PFSK-1 (cell line): Measurements from ENCODE around the gene MPC1.

Experiments used
- POLR2AphosphoS5 ChIP-seq: IDR thresholded peaks from 2 replicates; pipeline ENCODE4 v1.6.1; 2012; ENCODE audit warnings: low read depth, mild to moderate bottlenecking, control low read depth, low read length, moderate library complexity
- SIN3A ChIP-seq: IDR thresholded peaks from 2 replicates; pipeline ENCODE4 v1.6.1; 2012; ENCODE audit warnings: mild to moderate bottlenecking, low read length, moderate library complexity, borderline replicate concordance; ENCODE audit not compliant: insufficient read depth
- TAF1 ChIP-seq: IDR thresholded peaks from 2 replicates; pipeline ENCODE4 v1.6.1; 2012; ENCODE audit warnings: low read length, control low read depth, borderline replicate concordance; ENCODE audit not compliant: insufficient read depth
- TF ChIP-seq, protein P1 (sequence below), 2 experiments: IDR thresholded peaks; 2 replicates each; pipeline versions ENCODE4 v1.6.1 to v1.8.0; 2011 to 2012; ENCODE audit warnings: low read depth in 2 of 2, low read length in 2 of 2, control low read depth in 1 of 2, inconsistent platforms in 1 of 2, mild to moderate bottlenecking in 1 of 2, moderate library complexity in 1 of 2; ENCODE audit not compliant: insufficient read depth in 1 of 2

DNA sequence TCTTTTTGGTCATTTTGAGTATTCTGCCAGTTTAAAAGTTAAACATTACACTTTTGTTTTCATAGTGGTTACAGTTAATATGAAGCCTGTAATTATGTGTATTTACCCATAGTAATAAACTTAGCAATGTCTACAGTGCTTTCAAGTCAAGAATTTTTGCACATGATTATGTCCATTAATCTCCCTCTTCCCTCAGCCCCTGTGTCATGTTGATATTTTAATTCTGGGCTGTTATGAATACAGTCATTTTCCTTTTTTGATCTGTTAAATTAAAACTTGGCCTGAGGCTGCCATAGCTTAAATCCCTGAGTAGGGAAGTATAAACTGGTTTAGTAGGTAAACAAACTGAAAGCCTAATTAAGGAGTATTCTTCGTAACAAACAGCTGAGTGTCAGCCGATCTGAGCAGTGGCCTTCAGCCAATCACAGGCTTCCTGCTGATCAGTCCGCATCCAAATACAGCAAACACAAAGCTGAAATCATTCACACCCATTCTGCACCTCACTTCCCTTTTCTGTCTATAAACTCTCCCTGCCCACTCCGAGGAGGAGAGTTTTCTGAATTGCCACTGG is 30.9 kb downstream of the MPC1 start:
- TF ChIP-seq TAF1 = no peak
- TF ChIP-seq, protein P1, sequence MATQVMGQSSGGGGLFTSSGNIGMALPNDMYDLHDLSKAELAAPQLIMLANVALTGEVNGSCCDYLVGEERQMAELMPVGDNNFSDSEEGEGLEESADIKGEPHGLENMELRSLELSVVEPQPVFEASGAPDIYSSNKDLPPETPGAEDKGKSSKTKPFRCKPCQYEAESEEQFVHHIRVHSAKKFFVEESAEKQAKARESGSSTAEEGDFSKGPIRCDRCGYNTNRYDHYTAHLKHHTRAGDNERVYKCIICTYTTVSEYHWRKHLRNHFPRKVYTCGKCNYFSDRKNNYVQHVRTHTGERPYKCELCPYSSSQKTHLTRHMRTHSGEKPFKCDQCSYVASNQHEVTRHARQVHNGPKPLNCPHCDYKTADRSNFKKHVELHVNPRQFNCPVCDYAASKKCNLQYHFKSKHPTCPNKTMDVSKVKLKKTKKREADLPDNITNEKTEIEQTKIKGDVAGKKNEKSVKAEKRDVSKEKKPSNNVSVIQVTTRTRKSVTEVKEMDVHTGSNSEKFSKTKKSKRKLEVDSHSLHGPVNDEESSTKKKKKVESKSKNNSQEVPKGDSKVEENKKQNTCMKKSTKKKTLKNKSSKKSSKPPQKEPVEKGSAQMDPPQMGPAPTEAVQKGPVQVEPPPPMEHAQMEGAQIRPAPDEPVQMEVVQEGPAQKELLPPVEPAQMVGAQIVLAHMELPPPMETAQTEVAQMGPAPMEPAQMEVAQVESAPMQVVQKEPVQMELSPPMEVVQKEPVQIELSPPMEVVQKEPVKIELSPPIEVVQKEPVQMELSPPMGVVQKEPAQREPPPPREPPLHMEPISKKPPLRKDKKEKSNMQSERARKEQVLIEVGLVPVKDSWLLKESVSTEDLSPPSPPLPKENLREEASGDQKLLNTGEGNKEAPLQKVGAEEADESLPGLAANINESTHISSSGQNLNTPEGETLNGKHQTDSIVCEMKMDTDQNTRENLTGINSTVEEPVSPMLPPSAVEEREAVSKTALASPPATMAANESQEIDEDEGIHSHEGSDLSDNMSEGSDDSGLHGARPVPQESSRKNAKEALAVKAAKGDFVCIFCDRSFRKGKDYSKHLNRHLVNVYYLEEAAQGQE (IDR thresholded peaks at IDR 0.05; ENCODE audit: insufficient read depth in 1 of 2, low read depth in 2 of 2, low read length in 2 of 2) = no peak
- no peak; the same call in 1 of the 2 replicates for TF ChIP-seq SIN3A
- TF ChIP-seq POLR2AphosphoS5 = no peak
